T-helper 2 cell treated with Interferon-gamma antibody and Interleukin-4, amounts not matched to agents 5 μg/mL and 100 μg/mL, for 36 hours (primary cell): ENCODE data around the gene RAD9A.

Source experiments
- DNase-seq: peaks from one replicate; pipeline ENCODE4 v3.0.0; 2021; ENCODE audit warnings: low spot score
- H3K27ac Mint-ChIP-seq: one replicate; pipeline ENCODE4 v1.8.0; 2021; ENCODE audit warnings: mild to moderate bottlenecking, mixed read lengths
- H3K27me3 Mint-ChIP-seq: one replicate; pipeline ENCODE4 v1.8.0; 2021; ENCODE audit warnings: low read depth, mixed read lengths
- H3K36me3 Mint-ChIP-seq: one replicate; pipeline ENCODE4 v1.8.0; 2021; ENCODE audit warnings: low read depth, mixed read lengths
- H3K4me1 Mint-ChIP-seq: one replicate; pipeline ENCODE4 v1.8.0; 2021; ENCODE audit warnings: low read depth, mixed read lengths
- H3K4me3 Mint-ChIP-seq: one replicate; pipeline ENCODE4 v1.8.0; 2022; ENCODE audit warnings: mild to moderate bottlenecking, moderate library complexity, mixed read lengths
- H3K9me3 Mint-ChIP-seq: one replicate; pipeline ENCODE4 v1.8.0; 2021; ENCODE audit warnings: mixed read lengths

RAD9A gene

DNA sequence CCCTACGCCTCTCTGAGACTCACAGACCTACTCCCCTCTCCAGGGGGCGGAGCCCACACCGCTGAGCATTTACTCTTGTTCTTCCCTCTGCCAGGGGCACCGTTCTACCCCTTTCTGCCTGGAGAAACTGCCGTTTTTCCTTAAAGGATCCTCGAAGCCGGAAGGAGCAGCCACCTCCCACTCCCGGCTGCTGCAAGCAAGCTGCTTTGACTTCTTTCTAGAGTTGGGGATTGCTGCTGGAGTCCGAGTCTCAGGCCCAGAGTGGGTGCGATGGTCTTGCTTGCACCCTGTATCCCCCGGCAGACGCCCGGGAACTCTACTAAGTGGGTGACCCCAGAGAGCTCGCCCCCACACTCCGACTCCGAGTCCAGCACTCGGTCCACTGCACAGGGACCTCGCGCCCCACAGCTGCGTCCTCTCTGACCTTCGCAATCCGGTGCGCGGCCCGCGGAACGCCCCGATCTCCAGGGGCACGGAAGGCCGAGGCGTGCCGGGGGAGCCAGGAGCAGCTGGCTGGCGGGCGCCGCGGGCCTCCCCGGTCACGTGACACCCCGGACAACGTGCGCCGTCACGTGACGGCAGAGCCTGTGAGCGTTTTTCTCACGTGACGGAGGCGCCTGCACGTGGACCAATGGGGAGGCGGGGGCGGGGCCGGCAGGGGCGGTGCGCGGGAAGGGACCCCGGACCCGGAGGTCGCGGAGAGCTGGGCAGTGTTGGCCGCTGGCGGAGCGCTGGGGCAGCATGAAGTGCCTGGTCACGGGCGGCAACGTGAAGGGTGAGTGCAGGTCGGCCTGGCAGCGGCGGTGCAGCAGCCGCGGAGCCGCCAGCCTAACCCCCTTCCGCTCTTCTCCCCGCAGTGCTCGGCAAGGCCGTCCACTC is at the start of gene RAD9A:
TSS of gene RAD9A (plus strand) at position 683 of the 879 bp plus-strand sequence. CDS start at position 742, 59 bp downstream.
- peaks cover 6% of the 10 kb centered on the region for H3K27me3 Mint-ChIP-seq
- peak; percentile 91 for DNase-seq
- H3K27ac Mint-ChIP-seq = peak within 1 kb of the TSS; percentile 77
- H3K4me1 Mint-ChIP-seq = peaks cover 22% of the 10 kb centered on the region
- H3K4me3 Mint-ChIP-seq = peak within 1 kb of the TSS; percentile 97
- peaks cover 21% of the 10 kb centered on the region for H3K36me3 Mint-ChIP-seq
- no peaks in the 10 kb centered on the region for H3K9me3 Mint-ChIP-seq

GRCh38 chr11:67344264-67344663 is 47.5 kb upstream of the RAD9A start:
- no peak for DNase-seq
- peaks cover 4% of the 10 kb centered on the region for H3K9me3 Mint-ChIP-seq
- H3K36me3 Mint-ChIP-seq = no peaks in the 10 kb centered on the region
- peak overlapping the region; percentile 74 for H3K27ac Mint-ChIP-seq
- no peaks in the 10 kb centered on the region for H3K27me3 Mint-ChIP-seq
- H3K4me3 Mint-ChIP-seq = no peak overlapping the region
- H3K4me1 Mint-ChIP-seq = peaks cover 22% of the 10 kb centered on the region

- Mint-ChIP-seq H3K27ac (no peak overlapping the region), H3K4me3 (no peak overlapping the region), H3K27me3 (no peaks in the 10 kb centered on the region), H3K4me1 (peaks cover 22% of the 10 kb centered on the region), H3K36me3 (no peaks in the 10 kb centered on the region), H3K9me3 (peaks cover 4% of the 10 kb centered on the region)
- no peak for DNase-seq
Measured at GRCh38 chr11:67345247-67345919, 46.4 kb upstream of the RAD9A start.

GRCh38 chr11:67345920-67346819 is 45.6 kb upstream of the RAD9A start:
- Mint-ChIP-seq H3K4me1 (peaks cover 22% of the 10 kb centered on the region), H3K27ac (no peak overlapping the region), H3K9me3 (peaks cover 4% of the 10 kb centered on the region), H3K27me3 (no peaks in the 10 kb centered on the region), H3K4me3 (no peak overlapping the region), H3K36me3 (no peaks in the 10 kb centered on the region)
- no peak for DNase-seq

GRCh38 chr11:67347964-67348749 is 43.6 kb upstream of the RAD9A start:
- H3K4me1 Mint-ChIP-seq = peaks cover 32% of the 10 kb centered on the region

DNA sequence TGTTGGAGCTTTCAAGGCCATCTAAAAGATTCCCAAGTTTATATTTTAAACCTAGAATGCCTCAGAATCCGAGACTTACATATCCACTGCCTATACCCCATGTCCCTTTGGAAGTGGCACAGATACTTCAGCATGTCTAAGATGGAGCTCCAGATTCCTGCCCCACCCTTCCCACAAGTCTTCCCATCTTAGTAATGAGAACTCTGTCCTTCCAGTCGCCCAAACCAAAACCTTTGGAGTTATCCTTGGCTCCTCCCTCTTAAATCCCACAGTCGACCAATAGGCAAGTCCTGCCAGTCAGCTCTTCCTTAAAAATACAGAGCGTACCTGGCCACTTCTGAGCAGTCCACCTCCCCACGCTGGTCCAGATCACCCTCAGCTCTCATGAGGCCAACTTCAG is 42.8 kb upstream of the RAD9A start:
- no peaks in the 10 kb centered on the region for H3K27me3 Mint-ChIP-seq
- no peak overlapping the region for H3K4me3 Mint-ChIP-seq
- no peak for DNase-seq
- H3K9me3 Mint-ChIP-seq = no peaks in the 10 kb centered on the region
- no peaks in the 10 kb centered on the region for H3K36me3 Mint-ChIP-seq
- H3K4me1 Mint-ChIP-seq = peaks cover 36% of the 10 kb centered on the region
- H3K27ac Mint-ChIP-seq = no peak overlapping the region

More at GRCh38 chr11:67347964-67348749, 43.6 kb upstream of the RAD9A start:
- H3K9me3 Mint-ChIP-seq = no peaks in the 10 kb centered on the region
- DNase-seq = no peak
- no peak overlapping the region for H3K4me3 Mint-ChIP-seq
- H3K36me3 Mint-ChIP-seq = no peaks in the 10 kb centered on the region
- no peak overlapping the region for H3K27ac Mint-ChIP-seq
- no peaks in the 10 kb centered on the region for H3K27me3 Mint-ChIP-seq

- Mint-ChIP-seq H3K9me3 (no peaks in the 10 kb centered on the region), H3K4me3 (no peak overlapping the region), H3K27ac (no peak overlapping the region), H3K36me3 (no peaks in the 10 kb centered on the region), H3K27me3 (no peaks in the 10 kb centered on the region), H3K4me1 (peaks cover 36% of the 10 kb centered on the region)
- no peak for DNase-seq
Measured at GRCh38 chr11:67349457-67349856, 42.3 kb upstream of the RAD9A start.

DNA sequence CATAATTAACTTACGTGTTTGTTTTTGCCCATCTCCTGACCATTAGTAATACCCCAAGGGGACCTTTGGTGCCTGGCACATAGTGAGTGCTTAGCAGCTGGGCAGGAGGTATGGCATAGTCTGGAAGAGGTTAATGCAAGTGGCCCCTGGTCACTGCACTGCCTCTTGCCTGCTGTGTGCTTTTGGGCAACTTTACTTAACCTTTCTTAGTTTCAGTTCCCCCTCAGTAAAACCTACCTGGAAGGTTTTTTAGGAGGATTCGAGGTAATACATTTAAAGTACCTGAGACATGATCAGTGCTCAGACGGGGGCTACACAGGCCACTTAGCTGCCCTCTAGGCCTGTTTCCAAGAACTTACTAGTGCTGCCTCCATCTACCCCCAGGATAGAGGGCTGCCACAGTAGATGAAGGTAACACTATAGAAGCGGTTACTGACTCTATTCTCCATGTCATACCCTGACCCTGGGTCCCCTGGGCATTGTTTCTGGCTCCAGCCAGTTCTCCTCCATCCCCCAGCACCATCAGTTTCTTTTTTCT is 41.8 kb upstream of the RAD9A start:
- Mint-ChIP-seq H3K4me1 (peaks cover 38% of the 10 kb centered on the region), H3K27ac (no peak overlapping the region), H3K9me3 (no peaks in the 10 kb centered on the region), H3K27me3 (no peaks in the 10 kb centered on the region), H3K36me3 (no peaks in the 10 kb centered on the region), H3K4me3 (no peak overlapping the region)
- DNase-seq = no peak

GRCh38 chr11:67351275-67352005 is 40.3 kb upstream of the RAD9A start:
- peaks cover 28% of the 10 kb centered on the region for H3K4me1 Mint-ChIP-seq
- no peaks in the 10 kb centered on the region for H3K9me3 Mint-ChIP-seq
- H3K27me3 Mint-ChIP-seq = no peaks in the 10 kb centered on the region
- H3K36me3 Mint-ChIP-seq = no peaks in the 10 kb centered on the region
- peak overlapping the region; percentile 58 for H3K27ac Mint-ChIP-seq
- peak overlapping the region; percentile 68 for H3K4me3 Mint-ChIP-seq
- peak; percentile 47 for DNase-seq

DNA sequence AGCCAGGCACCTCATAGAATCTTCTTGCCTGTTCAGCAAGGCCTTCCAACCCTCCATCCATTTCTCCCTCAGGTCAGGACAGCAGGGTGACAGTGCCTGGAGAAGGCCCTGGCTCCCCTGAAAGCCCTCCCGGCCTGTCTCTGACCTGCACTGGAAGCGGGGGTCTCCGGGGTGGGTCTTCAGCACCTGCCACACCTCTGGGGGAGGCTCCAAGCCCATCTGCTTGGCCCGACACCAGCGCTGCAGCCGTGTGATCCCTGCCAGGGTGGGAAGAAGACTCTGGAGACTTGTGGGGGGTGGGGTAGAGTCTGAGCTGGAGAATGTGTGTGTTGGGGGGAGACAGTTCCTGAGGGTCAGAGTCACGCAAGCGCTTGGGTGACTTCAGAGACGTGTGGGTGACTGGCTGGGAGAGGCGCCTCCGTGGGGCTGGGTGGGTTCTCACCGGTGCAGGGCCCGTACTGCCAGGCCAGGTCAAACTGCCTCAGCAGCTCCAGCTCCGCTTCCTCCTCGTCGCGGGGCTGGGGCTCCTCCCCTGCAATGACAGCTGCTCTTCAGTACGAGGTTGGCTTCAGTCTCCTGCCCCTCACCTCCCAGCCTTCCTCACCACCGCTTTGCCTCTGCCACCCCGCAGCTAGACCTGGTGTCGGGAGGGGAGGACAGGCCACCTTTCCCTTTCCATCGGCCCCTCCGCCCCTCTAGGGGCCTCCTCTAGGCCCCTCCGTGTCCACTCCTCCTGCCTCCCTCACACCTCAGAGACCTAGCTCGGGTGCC is 39.1 kb upstream of the RAD9A start:
- Mint-ChIP-seq H3K9me3 (no peaks in the 10 kb centered on the region), H3K4me1 (peaks cover 33% of the 10 kb centered on the region), H3K36me3 (no peaks in the 10 kb centered on the region), H3K27me3 (no peaks in the 10 kb centered on the region), H3K4me3 (peak overlapping the region; percentile 92), H3K27ac (peak overlapping the region; percentile 100)
- no peak for DNase-seq

GRCh38 chr11:67353317-67354074 is 38.3 kb upstream of the RAD9A start, which contains the start of gene POLD4:
POLD4 (minus strand) TSS chr11:67353546; CDS start chr11:67353399, 147 bp downstream.
- H3K27ac Mint-ChIP-seq = peak within 1 kb of the TSS; percentile 100
- peaks cover 33% of the 10 kb centered on the region for H3K4me1 Mint-ChIP-seq

More at GRCh38 chr11:67353317-67354074, 38.3 kb upstream of the RAD9A start, which contains the start of gene POLD4:
- DNase-seq = peak; percentile 97
- Mint-ChIP-seq H3K36me3 (no peaks in the 10 kb centered on the region), H3K9me3 (no peaks in the 10 kb centered on the region), H3K27me3 (peaks cover 5% of the 10 kb centered on the region), H3K4me3 (peak within 1 kb of the TSS; percentile 92)
